Fibroblast of lung (primary cell): Measurements from ENCODE around the gene TP53AIP1.

Source experiments
- CTCF ChIP-seq, 2 donors: IDR thresholded peaks in 1 of 2; conservative IDR thresholded peaks in 1 of 2; 1 replicate in 1 of 2; 2 replicates in 1 of 2; pipeline ENCODE4 v1.5.1; 2011 to 2012; ENCODE audit warnings: low read length in 2 of 2, control low read depth in 1 of 2, inconsistent platforms in 1 of 2, low read depth in 1 of 2, mild to moderate bottlenecking in 1 of 2
- EZH2 ChIP-seq: IDR thresholded peaks from 2 replicates; pipeline ENCODE4 v1.5.1; 2012; ENCODE audit warnings: low read length, control low read depth, mild to moderate bottlenecking; ENCODE audit errors: missing control alignments

GRCh38 chr11:128939591-128939990 is 3.1 kb downstream of the TP53AIP1 start:
- TF ChIP-seq CTCF (conservative IDR thresholded peaks at IDR 0.05 in 1 of 2, IDR thresholded peaks at IDR 0.05 in 1 of 2; ENCODE audit: low read depth in 1 of 2, low read length in 2 of 2), result no peak
- no peak for TF ChIP-seq EZH2
